PC-3 (cell line): ENCODE data around the gene MRPS25. TPM values are rescaled to one million over a fixed set of nuclear protein-coding genes. Genes with fewer than 3 reads are reported as not detected.

Experiments used
- ATAC-seq: fragments of 200-7000 bp; cut with Tn5 transposase; 2 replicates; pipeline ENCODE4 v1.9.1; 2020; ENCODE audit warnings: mild to moderate bottlenecking, moderate library complexity
- BruUV-seq: library from RNA; stranded (reverse); fragments of 400-500 nt; replicated peaks from 2 replicates; lab custom pipeline; 2021; lab: Mats Ljungman, UMichigan
- CTCF ChIA-PET: fragments of 300-600 bp; sonication (Branson Sonifier 250); formaldehyde crosslinking; loops from one replicate; lab custom pipeline; 2022; ENCODE audit warnings: antibody characterized with exemption; lab: Charles Lee
- POLR2A ChIA-PET: fragments of 300-600 bp; sonication (Branson Sonifier 250); formaldehyde crosslinking; loops from one replicate; lab custom pipeline; 2022; ENCODE audit warnings: antibody characterized with exemption; ENCODE audit not compliant: unreplicated experiment; lab: Charles Lee
- DNase-seq: peaks from one replicate; pipeline ENCODE4 v3.0.0-alpha.2; 2015
- H2AFZ ChIP-seq: fragments of 300-600 bp; sonication (generic); 2 replicates; pipeline ENCODE4 v1.6.0; 2016; ENCODE audit warnings: antibody characterized with exemption, low read length
- H3F3A ChIP-seq: fragments of 300-600 bp; sonication (generic); one replicate; pipeline ENCODE4 v1.6.0; 2017; ENCODE audit warnings: antibody characterized with exemption, low read length, control low read depth, mild to moderate bottlenecking; ENCODE audit not compliant: unreplicated experiment
- H3K27ac ChIP-seq: fragments of 300-600 bp; sonication (generic); 2 replicates; pipeline ENCODE4 v1.5.1; 2016; ENCODE audit warnings: mild to moderate bottlenecking, low read length
- H3K27me3 ChIP-seq: fragments of 300-600 bp; sonication (generic); 2 replicates; pipeline ENCODE4 v1.6.1; 2016; ENCODE audit warnings: low read length, mixed read lengths
- H3K36me3 ChIP-seq: fragments of 300-600 bp; sonication (generic); 2 replicates; pipeline ENCODE4 v1.6.1; 2016; ENCODE audit warnings: low read depth, mixed run types, low read length, mixed read lengths
- H3K4me1 ChIP-seq: fragments of 300-600 bp; sonication (generic); 2 replicates; pipeline ENCODE4 v1.5.1; 2016; ENCODE audit warnings: low read length; ENCODE audit not compliant: insufficient read depth
- H3K4me2 ChIP-seq: fragments of 300-600 bp; sonication (generic); 2 replicates; pipeline ENCODE4 v1.6.0; 2016; ENCODE audit warnings: low read length
- H3K4me3 ChIP-seq: fragments of 300-600 bp; sonication (generic); 2 replicates; pipeline ENCODE4 v1.5.1; 2016; ENCODE audit warnings: mild to moderate bottlenecking, low read length, mixed read lengths
- H3K79me2 ChIP-seq: fragments of 300-600 bp; sonication (generic); 2 replicates; pipeline ENCODE4 v1.6.1; 2017; ENCODE audit warnings: low read length, mixed read lengths
- H3K9ac ChIP-seq: fragments of 300-600 bp; sonication (generic); 2 replicates; pipeline ENCODE4 v1.6.0; 2016; ENCODE audit warnings: mild to moderate bottlenecking, low read length
- H3K9me2 ChIP-seq: fragments of 300-600 bp; sonication (generic); replicated peaks from 2 replicates; pipeline ENCODE4 v1.6.1; 2016; ENCODE audit warnings: mixed run types, low read length, mixed read lengths
- H3K9me3 ChIP-seq: fragments of 300-600 bp; sonication (generic); 2 replicates; pipeline ENCODE4 v1.6.1; 2016; ENCODE audit warnings: low read length, mixed read lengths
- H4K20me1 ChIP-seq: fragments of 300-600 bp; sonication (generic); 2 replicates; pipeline ENCODE4 v1.6.1; 2016; ENCODE audit warnings: low read length, mixed read lengths
- CTCF ChIP-seq: fragments of 300-600 bp; sonication (generic); conservative IDR thresholded peaks from 2 replicates; pipeline ENCODE4 v1.5.1; 2017; ENCODE audit warnings: antibody characterized with exemption, low read depth, mild to moderate bottlenecking, low read length
- EZH2 ChIP-seq: fragments of 300-600 bp; sonication (generic); IDR thresholded peaks from one replicate; pipeline ENCODE4 v1.6.1; 2017; ENCODE audit warnings: antibody characterized with exemption, mild to moderate bottlenecking, low read length; ENCODE audit not compliant: unreplicated experiment
- EZH2phosphoT487 ChIP-seq: fragments of 300-600 bp; sonication (generic); IDR thresholded peaks from 2 replicates; pipeline ENCODE4 v1.6.1; 2018; ENCODE audit warnings: mild to moderate bottlenecking, antibody characterized with exemption, low read length, borderline replicate concordance
- intact Hi-C: fragments of 100-400 bp; cut with micrococcal nuclease; formaldehyde crosslinking; loops from 2 replicates; pipeline ENCODE4 v1.9.0; 2023
- total RNA-seq: library from RNA; depleted of rRNA; stranded (reverse); fragments of >200 nt; gene quantifications from 2 replicates; pipeline ENCODE4 v1.2.3, GENCODE V29; 2014

The MRPS25 gene
- total RNA-seq, 1 experiment from 2014 or later, result 42.9 TPM

- intact Hi-C loops, result loop anchor here (5.0 kb wide), 4 partner anchors 100 to 300 kb away; partner anchors contain the start of gene CAPN7
- CTCF ChIA-PET, result interaction anchor here (0.6 to 1.0 kb wide), 3 partner anchors 98 to 161 kb away, joined by 3 to 5 read pairs (median 3); partner anchors contain the start of gene CAPN7
- BruUV-seq, result no TSS peak
These were observed 42.2 kb upstream of the MRPS25 start for GRCh38 chr3:15107075-15107947.

GRCh38 chr3:15102836-15103235, 37.7 kb upstream of the MRPS25 start:
- no peak for TF ChIP-seq EZH2
- TF ChIP-seq CTCF, result no peak
- no peak for TF ChIP-seq EZH2phosphoT487
- no peak for DNase-seq
- BruUV-seq, result no TSS peak
- Histone ChIP-seq H4K20me1 (no peaks in the 10 kb centered on the region), H3K9ac (no peak overlapping the region), H3K36me3 (no peaks in the 10 kb centered on the region), H3K79me2 (peaks cover 11% of the 10 kb centered on the region), H3K9me2 (no peaks in the 10 kb centered on the region), H3K4me2 (no peak overlapping the region), H2AFZ (no peak overlapping the region), H3K4me3 (no peak overlapping the region), H3F3A (no peaks in the 10 kb centered on the region), H3K27me3 (no peaks in the 10 kb centered on the region), H3K4me1 (peaks cover 22% of the 10 kb centered on the region), H3K27ac (no peak overlapping the region), H3K9me3 (no peaks in the 10 kb centered on the region)
- intact Hi-C loops, result no loop called here
- ChIA-PET POLR2A (no interaction called here), CTCF (interaction anchor here (0.6 kb wide), 1 partner anchor 366 kb away, joined by 3 read pairs; no protein-coding TSS in a partner anchor)
- no peak for ATAC-seq

More at GRCh38 chr3:15107075-15107947, 42.2 kb upstream of the MRPS25 start:
- ATAC-seq, result peak; percentile 41
- Histone ChIP-seq H3K79me2 (no peaks in the 10 kb centered on the region), H3K36me3 (no peaks in the 10 kb centered on the region), H3F3A (no peaks in the 10 kb centered on the region), H3K9me2 (no peaks in the 10 kb centered on the region), H3K27ac (no peak overlapping the region), H3K4me2 (no peak overlapping the region), H3K9me3 (no peaks in the 10 kb centered on the region), H2AFZ (no peak overlapping the region), H3K9ac (no peak overlapping the region), H3K4me3 (no peak overlapping the region), H3K27me3 (no peaks in the 10 kb centered on the region), H4K20me1 (no peaks in the 10 kb centered on the region), H3K4me1 (peaks cover 8% of the 10 kb centered on the region; the same call in 1 of the 2 replicates)
- POLR2A ChIA-PET, result no interaction called here
- TF ChIP-seq CTCF (no peak), EZH2phosphoT487 (no peak), EZH2 (no peak)
- no peak for DNase-seq

GRCh38 chr3:15102256-15102655, 37.1 kb upstream of the MRPS25 start:
- Histone ChIP-seq H2AFZ (no peak overlapping the region), H3K27me3 (no peaks in the 10 kb centered on the region), H3K4me3 (no peak overlapping the region), H3K9me2 (no peaks in the 10 kb centered on the region), H3K4me2 (no peak overlapping the region), H4K20me1 (no peaks in the 10 kb centered on the region), H3K79me2 (peaks cover 16% of the 10 kb centered on the region), H3K9ac (no peak overlapping the region), H3K4me1 (peaks cover 26% of the 10 kb centered on the region), H3K36me3 (no peaks in the 10 kb centered on the region), H3K27ac (no peak overlapping the region), H3F3A (no peaks in the 10 kb centered on the region), H3K9me3 (no peaks in the 10 kb centered on the region)
- ATAC-seq (peak; percentile 57), DNase-seq (peak; percentile 48)
- intact Hi-C loops, result no loop called here
- no peak for TF ChIP-seq EZH2phosphoT487
- TF ChIP-seq CTCF, result no peak
- no peak for TF ChIP-seq EZH2
- ChIA-PET CTCF (no interaction called here), POLR2A (no interaction called here)
- BruUV-seq, result no TSS peak
